DND-41 (cell line): Measurements from ENCODE around the gene S1PR2.

Experiments
- CTCF ChIP-seq: IDR thresholded peaks from 2 replicates; pipeline ENCODE4 v1.5.1; 2012; ENCODE audit warnings: borderline replicate concordance, low read length, moderate library complexity, mild to moderate bottlenecking; ENCODE audit not compliant: poor library complexity, severe bottlenecking; ENCODE audit errors: extremely low read depth
- EZH2 ChIP-seq: IDR thresholded peaks from 3 replicates; pipeline ENCODE4 v1.6.1; 2012; ENCODE audit warnings: borderline replicate concordance, low read depth, mild to moderate bottlenecking, moderate library complexity, low read length, inconsistent platforms; ENCODE audit not compliant: severe bottlenecking

GRCh38 chr19:10187315-10187714, 43.8 kb downstream of the S1PR2 start:
- TF ChIP-seq CTCF: no peak
- TF ChIP-seq EZH2: no peak
